GM23338 (cell line): Measurements from ENCODE around the gene ZFYVE28. TPM values are rescaled to one million over a fixed set of nuclear protein-coding genes. Genes with fewer than 3 reads are reported as not detected.

Experiments used
- ATAC-seq: fragments of 200-7000 bp; cut with Tn5 transposase; 3 replicates; pipeline ENCODE4 v1.9.1; 2020
- DNase-seq: peaks from one replicate; pipeline ENCODE4 v3.0.0-alpha.2; 2015; ENCODE audit warnings: low spot score
- H2AFZ ChIP-seq: fragments of 200-600 bp; sonication (generic); 2 replicates; pipeline ENCODE4 v1.8.0; 2016; ENCODE audit warnings: antibody characterized with exemption, mild to moderate bottlenecking, moderate library complexity
- H3F3A ChIP-seq: fragments of 200-600 bp; sonication (generic); replicated peaks from 2 replicates; pipeline ENCODE4 v1.8.0; 2017; ENCODE audit warnings: antibody characterized with exemption, mixed run types, low read depth
- H3K27ac ChIP-seq: fragments of 200-600 bp; sonication (generic); 2 replicates; pipeline ENCODE4 v1.6.1; 2016; ENCODE audit warnings: low read depth
- H3K27me3 ChIP-seq: fragments of 200-600 bp; sonication (generic); 2 replicates; pipeline ENCODE4 v1.8.0; 2016; ENCODE audit warnings: mild to moderate bottlenecking, mixed run types, moderate library complexity; ENCODE audit not compliant: insufficient read depth
- H3K36me3 ChIP-seq: fragments of 200-600 bp; sonication (generic); 2 replicates; pipeline ENCODE4 v1.8.0; 2016; ENCODE audit warnings: mild to moderate bottlenecking; ENCODE audit not compliant: insufficient read depth
- H3K4me1 ChIP-seq: fragments of 200-600 bp; sonication (generic); 2 replicates; pipeline ENCODE4 v1.8.0; 2016; ENCODE audit warnings: mild to moderate bottlenecking, moderate library complexity; ENCODE audit not compliant: insufficient read depth
- H3K4me2 ChIP-seq: fragments of 200-600 bp; sonication (generic); 2 replicates; pipeline ENCODE4 v1.7.1; 2017; ENCODE audit warnings: mixed run types
- H3K4me3 ChIP-seq: fragments of 200-600 bp; sonication (generic); 2 replicates; pipeline ENCODE4 v1.6.1; 2016; ENCODE audit warnings: mixed run types
- H3K79me2 ChIP-seq: fragments of 200-600 bp; sonication (generic); replicated peaks from 2 replicates; pipeline ENCODE4 v1.8.0; 2017; ENCODE audit warnings: mild to moderate bottlenecking; ENCODE audit not compliant: insufficient read depth
- H3K9me2 ChIP-seq: fragments of 200-600 bp; sonication (generic); 2 replicates; pipeline ENCODE4 v1.8.0; 2017; ENCODE audit not compliant: insufficient read depth
- H4K20me1 ChIP-seq: fragments of 200-600 bp; sonication (generic); replicated peaks from 2 replicates; pipeline ENCODE4 v1.8.0; 2017; ENCODE audit warnings: mild to moderate bottlenecking; ENCODE audit not compliant: insufficient read depth
- H3K27ac Mint-ChIP-seq: 2 replicates; pipeline ENCODE4 v1.8.0; 2020; ENCODE audit warnings: inconsistent platforms, mild to moderate bottlenecking, moderate library complexity, mixed read lengths
- H3K27me3 Mint-ChIP-seq: 3 replicates; pipeline ENCODE4 v1.8.0; 2022; ENCODE audit warnings: low read depth, mild to moderate bottlenecking, moderate library complexity, mixed read lengths, inconsistent platforms; ENCODE audit not compliant: insufficient read depth, poor library complexity
- H3K36me3 Mint-ChIP-seq: 3 replicates; pipeline ENCODE4 v1.8.0; 2021; ENCODE audit warnings: low read depth, mild to moderate bottlenecking, inconsistent platforms, moderate library complexity, mixed read lengths
- H3K4me1 Mint-ChIP-seq: 3 replicates; pipeline ENCODE4 v1.8.0; 2020; ENCODE audit warnings: mild to moderate bottlenecking, inconsistent platforms, mixed read lengths
- H3K4me3 Mint-ChIP-seq: 3 replicates; pipeline ENCODE4 v1.8.0; 2021; ENCODE audit warnings: moderate library complexity, mild to moderate bottlenecking, inconsistent platforms, mixed read lengths
- H3K9me3 Mint-ChIP-seq: 3 replicates; pipeline ENCODE4 v1.8.0; 2020; ENCODE audit warnings: moderate library complexity, mild to moderate bottlenecking, inconsistent platforms, mixed read lengths
- CREB1 ChIP-seq: fragments of 250-450 bp; sonication (Bioruptor Pico); IDR thresholded peaks from 2 replicates; pipeline ENCODE4 v1.5.0; 2020; ENCODE audit warnings: low read depth, mild to moderate bottlenecking, moderate library complexity
- EZH2 ChIP-seq: fragments of 200-600 bp; sonication (generic); IDR thresholded peaks from one replicate; pipeline ENCODE4 v1.8.0; 2017; ENCODE audit warnings: antibody characterized with exemption, mild to moderate bottlenecking, low read depth; ENCODE audit not compliant: unreplicated experiment
- EZH2phosphoT487 ChIP-seq: fragments of 200-600 bp; sonication (generic); IDR thresholded peaks from one replicate; pipeline ENCODE4 v1.8.1; 2018; ENCODE audit warnings: antibody characterized with exemption; ENCODE audit not compliant: unreplicated experiment
- JUNB ChIP-seq: IDR thresholded peaks from one replicate; pipeline ENCODE4 v1.6.1; 2016; ENCODE audit warnings: antibody characterized with exemption; ENCODE audit not compliant: unreplicated experiment
- NANOG ChIP-seq: IDR thresholded peaks from 2 replicates; pipeline ENCODE4 v1.6.1; 2016; ENCODE audit warnings: antibody characterized with exemption, borderline replicate concordance
- POLR2AphosphoS5 ChIP-seq: IDR thresholded peaks from 2 replicates; pipeline ENCODE4 v1.6.1; 2016; ENCODE audit warnings: antibody characterized with exemption, low read depth
- STAT1 ChIP-seq: IDR thresholded peaks from one replicate; pipeline ENCODE4 v1.6.1; 2016; ENCODE audit warnings: antibody characterized with exemption; ENCODE audit not compliant: unreplicated experiment
- ZNF114 ChIP-seq: fragments of 250-450 bp; sonication (Bioruptor Pico); IDR thresholded peaks from 2 replicates; pipeline ENCODE4 v1.5.0; 2020; ENCODE audit warnings: mild to moderate bottlenecking, moderate library complexity
- ZNF331 ChIP-seq: fragments of 250-450 bp; sonication (Bioruptor Pico); IDR thresholded peaks from 2 replicates; pipeline ENCODE4 v1.5.0; 2020; ENCODE audit warnings: low read depth, mild to moderate bottlenecking, moderate library complexity
- polyA plus RNA-seq: library from polyadenylated mRNA; unstranded; fragments of >200 nt; fragmentation: Nextera tagmentation; extraction: Ambion mirVana; gene quantifications from 2 replicates; pipeline ENCODE4 v1.2.1, GENCODE V29; 2016
- total RNA-seq: library from RNA; depleted of rRNA; stranded (reverse); fragments of >200 nt; shearing (Covaris generic); gene quantifications from 2 replicates; pipeline ENCODE4 v1.2.3, GENCODE V29; 2014
- TF ChIP-seq, protein P1 (sequence below): IDR thresholded peaks from 2 replicates; pipeline ENCODE4 v1.6.1; 2016; ENCODE audit warnings: antibody characterized with exemption
- TF ChIP-seq, protein P2 (sequence below): IDR thresholded peaks from one replicate; pipeline ENCODE4 v1.6.1; 2018; ENCODE audit warnings: antibody characterized with exemption; ENCODE audit not compliant: unreplicated experiment
- TF ChIP-seq, protein P3 (sequence below): fragments of 250-450 bp; sonication (Bioruptor Pico); IDR thresholded peaks from 2 replicates; pipeline ENCODE4 v1.5.0; 2020; ENCODE audit warnings: mild to moderate bottlenecking, moderate library complexity
- TF ChIP-seq, protein P4 (sequence below), 2 experiments: fragments of 200-600 bp in 1 of 2; sonication (generic) in 1 of 2; conservative IDR thresholded peaks; 2 replicates each; pipeline versions ENCODE4 v1.5.1 to v1.6.1; 2016 to 2017; ENCODE audit warnings: antibody characterized with exemption in 2 of 2, low read depth in 2 of 2, mild to moderate bottlenecking in 2 of 2, moderate library complexity in 1 of 2

The ZFYVE28 gene
- total and polyA plus RNA-seq, 2 experiments from 2014 or later: 2.6 to 4.6 TPM

- no peaks in the 10 kb centered on the region for H3K36me3 Mint-ChIP-seq
- H3K36me3 ChIP-seq: no peaks in the 10 kb centered on the region
- H3K27me3 ChIP-seq: no peaks in the 10 kb centered on the region
- H4K20me1 ChIP-seq: no peaks in the 10 kb centered on the region
- DNase-seq (no peak), ATAC-seq (peak; percentile 17; the same call in 1 of the 3 replicates)
- H3K4me2 ChIP-seq: no peak overlapping the region
- no peak for TF ChIP-seq ZNF114 (CRISPR knock-in tag)
- TF ChIP-seq, protein P1, sequence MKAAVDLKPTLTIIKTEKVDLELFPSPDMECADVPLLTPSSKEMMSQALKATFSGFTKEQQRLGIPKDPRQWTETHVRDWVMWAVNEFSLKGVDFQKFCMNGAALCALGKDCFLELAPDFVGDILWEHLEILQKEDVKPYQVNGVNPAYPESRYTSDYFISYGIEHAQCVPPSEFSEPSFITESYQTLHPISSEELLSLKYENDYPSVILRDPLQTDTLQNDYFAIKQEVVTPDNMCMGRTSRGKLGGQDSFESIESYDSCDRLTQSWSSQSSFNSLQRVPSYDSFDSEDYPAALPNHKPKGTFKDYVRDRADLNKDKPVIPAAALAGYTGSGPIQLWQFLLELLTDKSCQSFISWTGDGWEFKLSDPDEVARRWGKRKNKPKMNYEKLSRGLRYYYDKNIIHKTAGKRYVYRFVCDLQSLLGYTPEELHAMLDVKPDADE: no peak
- no peak for TF ChIP-seq JUNB
- no peak for TF ChIP-seq ZNF331 (CRISPR knock-in tag)
- TF ChIP-seq STAT1: no peak
- TF ChIP-seq EZH2phosphoT487: no peak
- TF ChIP-seq, protein P2, sequence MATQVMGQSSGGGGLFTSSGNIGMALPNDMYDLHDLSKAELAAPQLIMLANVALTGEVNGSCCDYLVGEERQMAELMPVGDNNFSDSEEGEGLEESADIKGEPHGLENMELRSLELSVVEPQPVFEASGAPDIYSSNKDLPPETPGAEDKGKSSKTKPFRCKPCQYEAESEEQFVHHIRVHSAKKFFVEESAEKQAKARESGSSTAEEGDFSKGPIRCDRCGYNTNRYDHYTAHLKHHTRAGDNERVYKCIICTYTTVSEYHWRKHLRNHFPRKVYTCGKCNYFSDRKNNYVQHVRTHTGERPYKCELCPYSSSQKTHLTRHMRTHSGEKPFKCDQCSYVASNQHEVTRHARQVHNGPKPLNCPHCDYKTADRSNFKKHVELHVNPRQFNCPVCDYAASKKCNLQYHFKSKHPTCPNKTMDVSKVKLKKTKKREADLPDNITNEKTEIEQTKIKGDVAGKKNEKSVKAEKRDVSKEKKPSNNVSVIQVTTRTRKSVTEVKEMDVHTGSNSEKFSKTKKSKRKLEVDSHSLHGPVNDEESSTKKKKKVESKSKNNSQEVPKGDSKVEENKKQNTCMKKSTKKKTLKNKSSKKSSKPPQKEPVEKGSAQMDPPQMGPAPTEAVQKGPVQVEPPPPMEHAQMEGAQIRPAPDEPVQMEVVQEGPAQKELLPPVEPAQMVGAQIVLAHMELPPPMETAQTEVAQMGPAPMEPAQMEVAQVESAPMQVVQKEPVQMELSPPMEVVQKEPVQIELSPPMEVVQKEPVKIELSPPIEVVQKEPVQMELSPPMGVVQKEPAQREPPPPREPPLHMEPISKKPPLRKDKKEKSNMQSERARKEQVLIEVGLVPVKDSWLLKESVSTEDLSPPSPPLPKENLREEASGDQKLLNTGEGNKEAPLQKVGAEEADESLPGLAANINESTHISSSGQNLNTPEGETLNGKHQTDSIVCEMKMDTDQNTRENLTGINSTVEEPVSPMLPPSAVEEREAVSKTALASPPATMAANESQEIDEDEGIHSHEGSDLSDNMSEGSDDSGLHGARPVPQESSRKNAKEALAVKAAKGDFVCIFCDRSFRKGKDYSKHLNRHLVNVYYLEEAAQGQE: no peak
- TF ChIP-seq CREB1 (CRISPR knock-in tag): no peak
- no peak for TF ChIP-seq EZH2
- no peak for TF ChIP-seq NANOG
- no peak for TF ChIP-seq POLR2AphosphoS5
- TF ChIP-seq, protein P3, sequence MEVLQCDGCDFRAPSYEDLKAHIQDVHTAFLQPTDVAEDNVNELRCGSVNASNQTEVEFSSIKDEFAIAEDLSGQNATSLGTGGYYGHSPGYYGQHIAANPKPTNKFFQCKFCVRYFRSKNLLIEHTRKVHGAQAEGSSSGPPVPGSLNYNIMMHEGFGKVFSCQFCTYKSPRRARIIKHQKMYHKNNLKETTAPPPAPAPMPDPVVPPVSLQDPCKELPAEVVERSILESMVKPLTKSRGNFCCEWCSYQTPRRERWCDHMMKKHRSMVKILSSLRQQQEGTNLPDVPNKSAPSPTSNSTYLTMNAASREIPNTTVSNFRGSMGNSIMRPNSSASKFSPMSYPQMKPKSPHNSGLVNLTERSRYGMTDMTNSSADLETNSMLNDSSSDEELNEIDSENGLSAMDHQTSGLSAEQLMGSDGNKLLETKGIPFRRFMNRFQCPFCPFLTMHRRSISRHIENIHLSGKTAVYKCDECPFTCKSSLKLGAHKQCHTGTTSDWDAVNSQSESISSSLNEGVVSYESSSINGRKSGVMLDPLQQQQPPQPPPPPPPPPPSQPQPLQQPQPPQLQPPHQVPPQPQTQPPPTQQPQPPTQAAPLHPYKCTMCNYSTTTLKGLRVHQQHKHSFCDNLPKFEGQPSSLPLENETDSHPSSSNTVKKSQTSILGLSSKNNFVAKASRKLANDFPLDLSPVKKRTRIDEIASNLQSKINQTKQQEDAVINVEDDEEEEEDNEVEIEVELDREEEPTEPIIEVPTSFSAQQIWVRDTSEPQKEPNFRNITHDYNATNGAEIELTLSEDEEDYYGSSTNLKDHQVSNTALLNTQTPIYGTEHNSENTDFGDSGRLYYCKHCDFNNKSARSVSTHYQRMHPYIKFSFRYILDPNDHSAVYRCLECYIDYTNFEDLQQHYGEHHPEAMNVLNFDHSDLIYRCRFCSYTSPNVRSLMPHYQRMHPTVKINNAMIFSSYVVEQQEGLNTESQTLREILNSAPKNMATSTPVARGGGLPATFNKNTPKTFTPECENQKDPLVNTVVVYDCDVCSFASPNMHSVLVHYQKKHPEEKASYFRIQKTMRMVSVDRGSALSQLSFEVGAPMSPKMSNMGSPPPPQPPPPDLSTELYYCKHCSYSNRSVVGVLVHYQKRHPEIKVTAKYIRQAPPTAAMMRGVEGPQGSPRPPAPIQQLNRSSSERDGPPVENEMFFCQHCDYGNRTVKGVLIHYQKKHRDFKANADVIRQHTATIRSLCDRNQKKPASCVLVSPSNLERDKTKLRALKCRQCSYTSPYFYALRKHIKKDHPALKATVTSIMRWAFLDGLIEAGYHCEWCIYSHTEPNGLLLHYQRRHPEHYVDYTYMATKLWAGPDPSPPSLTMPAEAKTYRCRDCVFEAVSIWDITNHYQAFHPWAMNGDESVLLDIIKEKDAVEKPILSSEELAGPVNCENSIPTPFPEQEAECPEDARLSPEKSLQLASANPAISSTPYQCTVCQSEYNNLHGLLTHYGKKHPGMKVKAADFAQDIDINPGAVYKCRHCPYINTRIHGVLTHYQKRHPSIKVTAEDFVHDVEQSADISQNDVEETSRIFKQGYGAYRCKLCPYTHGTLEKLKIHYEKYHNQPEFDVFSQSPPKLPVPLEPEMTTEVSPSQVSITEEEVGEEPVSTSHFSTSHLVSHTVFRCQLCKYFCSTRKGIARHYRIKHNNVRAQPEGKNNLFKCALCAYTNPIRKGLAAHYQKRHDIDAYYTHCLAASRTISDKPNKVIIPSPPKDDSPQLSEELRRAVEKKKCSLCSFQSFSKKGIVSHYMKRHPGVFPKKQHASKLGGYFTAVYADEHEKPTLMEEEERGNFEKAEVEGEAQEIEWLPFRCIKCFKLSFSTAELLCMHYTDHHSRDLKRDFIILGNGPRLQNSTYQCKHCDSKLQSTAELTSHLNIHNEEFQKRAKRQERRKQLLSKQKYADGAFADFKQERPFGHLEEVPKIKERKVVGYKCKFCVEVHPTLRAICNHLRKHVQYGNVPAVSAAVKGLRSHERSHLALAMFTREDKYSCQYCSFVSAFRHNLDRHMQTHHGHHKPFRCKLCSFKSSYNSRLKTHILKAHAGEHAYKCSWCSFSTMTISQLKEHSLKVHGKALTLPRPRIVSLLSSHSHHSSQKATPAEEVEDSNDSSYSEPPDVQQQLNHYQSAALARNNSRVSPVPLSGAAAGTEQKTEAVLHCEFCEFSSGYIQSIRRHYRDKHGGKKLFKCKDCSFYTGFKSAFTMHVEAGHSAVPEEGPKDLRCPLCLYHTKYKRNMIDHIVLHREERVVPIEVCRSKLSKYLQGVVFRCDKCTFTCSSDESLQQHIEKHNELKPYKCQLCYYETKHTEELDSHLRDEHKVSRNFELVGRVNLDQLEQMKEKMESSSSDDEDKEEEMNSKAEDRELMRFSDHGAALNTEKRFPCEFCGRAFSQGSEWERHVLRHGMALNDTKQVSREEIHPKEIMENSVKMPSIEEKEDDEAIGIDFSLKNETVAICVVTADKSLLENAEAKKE: no peak
- TF ChIP-seq, protein P4, sequence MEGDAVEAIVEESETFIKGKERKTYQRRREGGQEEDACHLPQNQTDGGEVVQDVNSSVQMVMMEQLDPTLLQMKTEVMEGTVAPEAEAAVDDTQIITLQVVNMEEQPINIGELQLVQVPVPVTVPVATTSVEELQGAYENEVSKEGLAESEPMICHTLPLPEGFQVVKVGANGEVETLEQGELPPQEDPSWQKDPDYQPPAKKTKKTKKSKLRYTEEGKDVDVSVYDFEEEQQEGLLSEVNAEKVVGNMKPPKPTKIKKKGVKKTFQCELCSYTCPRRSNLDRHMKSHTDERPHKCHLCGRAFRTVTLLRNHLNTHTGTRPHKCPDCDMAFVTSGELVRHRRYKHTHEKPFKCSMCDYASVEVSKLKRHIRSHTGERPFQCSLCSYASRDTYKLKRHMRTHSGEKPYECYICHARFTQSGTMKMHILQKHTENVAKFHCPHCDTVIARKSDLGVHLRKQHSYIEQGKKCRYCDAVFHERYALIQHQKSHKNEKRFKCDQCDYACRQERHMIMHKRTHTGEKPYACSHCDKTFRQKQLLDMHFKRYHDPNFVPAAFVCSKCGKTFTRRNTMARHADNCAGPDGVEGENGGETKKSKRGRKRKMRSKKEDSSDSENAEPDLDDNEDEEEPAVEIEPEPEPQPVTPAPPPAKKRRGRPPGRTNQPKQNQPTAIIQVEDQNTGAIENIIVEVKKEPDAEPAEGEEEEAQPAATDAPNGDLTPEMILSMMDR (conservative IDR thresholded peaks at IDR 0.05; ENCODE audit: low read depth in 2 of 2): no peak
- H3K27ac ChIP-seq: no peak overlapping the region
- H3K9me2 ChIP-seq: no peaks in the 10 kb centered on the region
- H3K79me2 ChIP-seq: no peaks in the 10 kb centered on the region
- no peaks in the 10 kb centered on the region for H3F3A ChIP-seq
- no peak overlapping the region for H2AFZ ChIP-seq
- 0 out of 3 replicates have a peak, but pooled peaks cover 2% of the 10 kb centered on the region for H3K9me3 Mint-ChIP-seq
- H3K4me1 ChIP-seq: no peaks in the 10 kb centered on the region
- peaks cover 14% of the 10 kb centered on the region for H3K27me3 Mint-ChIP-seq
- H3K4me3 Mint-ChIP-seq: no peak overlapping the region; the same call in 2 of the 3 replicates
- H3K4me1 Mint-ChIP-seq: peaks cover 8% of the 10 kb centered on the region; the same call in 2 of the 3 replicates
- no peak overlapping the region for H3K4me3 ChIP-seq
- no peak overlapping the region; the same call in 1 of the 2 replicates for H3K27ac Mint-ChIP-seq
These were observed 88.1 kb downstream of the ZFYVE28 start for GRCh38 chr4:2330091-2331042.
